H1 (cell line): Measurements from ENCODE around the gene TRMT10B. TPM values are rescaled to one million over a fixed set of nuclear protein-coding genes. Genes with fewer than 3 reads are reported as not detected.

Experiments used
- CTCF ChIA-PET: fragments of 300-600 bp; sonication (Branson Sonifier 250); formaldehyde crosslinking; loops from one replicate; lab custom pipeline; 2021; ENCODE audit not compliant: partially characterized antibody; lab: Charles Lee
- POLR2A ChIA-PET: fragments of 300-600 bp; sonication (Branson Sonifier 250); formaldehyde crosslinking; loops from one replicate; lab custom pipeline; 2021; ENCODE audit warnings: inconsistent platforms; ENCODE audit not compliant: partially characterized antibody; lab: Charles Lee
- DNase-seq, 2 experiments: peaks; one replicate each; pipeline versions ENCODE4 v3.0.0 to v3.0.0-alpha.2; 2010 to 2022; ENCODE audit warnings: low spot score in 2 of 2, low read depth in 1 of 2, mixed read lengths in 1 of 2
- FAIRE-seq: peaks from 2 replicates; lab custom pipeline; 2011; peaks lifted over from hg19 to GRCh38; lab: Jason Lieb, UNC
- H2AFZ ChIP-seq: 2 replicates; pipeline ENCODE4 v1.8.1; 2012; ENCODE audit warnings: low read length, inconsistent platforms
- H2AK5ac ChIP-seq: 2 replicates; pipeline ENCODE4 v1.6.1; 2013; ENCODE audit warnings: low read depth, low read length
- H2BK120ac ChIP-seq: replicated peaks from 2 replicates; pipeline ENCODE3; 2013; ENCODE audit warnings: low read depth, low read length, inconsistent platforms
- H2BK12ac ChIP-seq: 2 replicates; pipeline ENCODE4 v1.6.1; 2013; ENCODE audit warnings: low read depth, low read length
- H2BK15ac ChIP-seq: 2 replicates; pipeline ENCODE4 v1.6.1; 2013; ENCODE audit warnings: low read length
- H2BK20ac ChIP-seq: 2 replicates; pipeline ENCODE4 v1.6.1; 2013; ENCODE audit warnings: low read length
- H2BK5ac ChIP-seq: 2 replicates; pipeline ENCODE4 v1.6.1; 2013; ENCODE audit warnings: low read depth, low read length
- H3K14ac ChIP-seq: 2 replicates; pipeline ENCODE4 v1.6.1; 2013; ENCODE audit warnings: inconsistent platforms; ENCODE audit not compliant: insufficient read length
- H3K18ac ChIP-seq: 2 replicates; pipeline ENCODE4 v1.6.1; 2013; ENCODE audit warnings: low read length; ENCODE audit errors: extremely low read depth
- H3K23ac ChIP-seq: 2 replicates; pipeline ENCODE4 v1.6.1; 2013; ENCODE audit warnings: inconsistent platforms; ENCODE audit not compliant: insufficient read length
- H3K23me2 ChIP-seq: 2 replicates; pipeline ENCODE4 v1.6.1; 2013; ENCODE audit warnings: low read depth, low read length
- H3K27ac ChIP-seq: 2 replicates; pipeline ENCODE4 v1.6.1; 2011; ENCODE audit warnings: low read depth, low read length, inconsistent platforms
- H3K27me3 ChIP-seq, 4 experiments: replicated peaks in 1 of 4; 1 replicate in 1 of 4; 2 replicates in 3 of 4; pipeline versions ENCODE4 v1.6.1 to v1.8.1; 2011 to 2013; ENCODE audit warnings: low read length in 3 of 4, mild to moderate bottlenecking in 3 of 4, inconsistent platforms in 2 of 4, mixed read lengths in 2 of 4, moderate library complexity in 1 of 4; ENCODE audit not compliant: control insufficient read depth in 3 of 4, insufficient read depth in 3 of 4; ENCODE audit errors: extremely low read depth in 1 of 4
- H3K36me3 ChIP-seq, 4 experiments: 2 replicates each; pipeline versions ENCODE4 v1.6.1 to v1.8.1; 2011 to 2013; ENCODE audit warnings: mild to moderate bottlenecking in 4 of 4, low read length in 3 of 4, moderate library complexity in 2 of 4, control low read depth in 1 of 4, inconsistent platforms in 1 of 4; ENCODE audit not compliant: insufficient read depth in 4 of 4, control insufficient read depth in 2 of 4
- H3K4ac ChIP-seq: replicated peaks from 2 replicates; pipeline ENCODE3; 2013; ENCODE audit warnings: low read length, low read depth, mixed read lengths, inconsistent platforms; ENCODE audit not compliant: insufficient read length
- H3K4me1 ChIP-seq, 4 experiments: replicated peaks in 1 of 4; 1 replicate in 1 of 4; 2 replicates in 3 of 4; pipeline versions ENCODE4 v1.6.1 to v1.8.1; 2011 to 2013; ENCODE audit warnings: low read length in 3 of 4, inconsistent platforms in 2 of 4, mixed read lengths in 1 of 4; ENCODE audit not compliant: insufficient read depth in 4 of 4, control insufficient read depth in 3 of 4
- H3K4me2 ChIP-seq, 2 experiments: 2 replicates each; pipeline versions ENCODE4 v1.6.1 to v1.8.1; 2011 to 2013; ENCODE audit warnings: low read depth in 2 of 2, low read length in 2 of 2, control low read depth in 1 of 2, inconsistent platforms in 1 of 2, mild to moderate bottlenecking in 1 of 2; ENCODE audit not compliant: insufficient read depth in 1 of 2
- H3K4me3 ChIP-seq, 4 experiments: fragments of 200-600, 300-600 bp in 1 of 4; sonication (generic), shearing (Covaris generic), sonication (Bioruptor Twin) in 1 of 4; 2 replicates each; pipeline versions ENCODE4 v1.5.1 to v1.8.1; 2011 to 2016; ENCODE audit warnings: low read length in 4 of 4, low read depth in 3 of 4, control low read depth in 2 of 4, inconsistent platforms in 2 of 4, mild to moderate bottlenecking in 2 of 4, mixed read lengths in 1 of 4, moderate library complexity in 1 of 4; ENCODE audit not compliant: insufficient read depth in 2 of 4; ENCODE audit errors: extremely low read depth in 1 of 4
- H3K56ac ChIP-seq: replicated peaks from 2 replicates; pipeline ENCODE3; 2013; ENCODE audit warnings: low read depth, mild to moderate bottlenecking, mixed read lengths, low read length, inconsistent platforms; ENCODE audit not compliant: insufficient read length
- H3K79me1 ChIP-seq: 2 replicates; pipeline ENCODE4 v1.6.1; 2013; ENCODE audit warnings: low read depth, low read length, control low read depth
- H3K79me2 ChIP-seq, 2 experiments: 2 replicates each; pipeline versions ENCODE4 v1.6.1 to v1.8.1; 2012 to 2013; ENCODE audit warnings: low read length in 2 of 2, mild to moderate bottlenecking in 2 of 2, inconsistent platforms in 1 of 2; ENCODE audit not compliant: insufficient read depth in 2 of 2, control insufficient read depth in 1 of 2
- H3K9ac ChIP-seq, 4 experiments: replicated peaks in 1 of 4; 1 replicate in 1 of 4; 2 replicates in 3 of 4; pipeline versions ENCODE4 v1.6.1 to v1.8.1; 2011 to 2013; ENCODE audit warnings: low read depth in 3 of 4, low read length in 3 of 4, control low read depth in 2 of 4, mild to moderate bottlenecking in 2 of 4, moderate library complexity in 2 of 4, inconsistent platforms in 1 of 4; ENCODE audit errors: extremely low read depth in 1 of 4
- H3K9me3 ChIP-seq, 2 experiments: 2 replicates each; pipeline versions ENCODE4 v1.6.1 to v1.8.1; 2012 to 2013; ENCODE audit warnings: mild to moderate bottlenecking in 2 of 2, moderate library complexity in 2 of 2, control low read depth in 1 of 2, inconsistent platforms in 1 of 2, low read depth in 1 of 2, low read length in 1 of 2, mixed read lengths in 1 of 2; ENCODE audit not compliant: insufficient read depth in 2 of 2
- H4K20me1 ChIP-seq, 2 experiments: replicated peaks in 1 of 2; 2 replicates each; pipeline versions ENCODE3 to v1.8.1; 2011 to 2013; ENCODE audit warnings: inconsistent platforms in 2 of 2, low read length in 2 of 2, mild to moderate bottlenecking in 1 of 2; ENCODE audit not compliant: insufficient read depth in 2 of 2, control insufficient read depth in 1 of 2
- H4K5ac ChIP-seq: 2 replicates; pipeline ENCODE4 v1.6.1; 2013; ENCODE audit warnings: low read length, low read depth, mixed read lengths, inconsistent platforms; ENCODE audit not compliant: insufficient read length
- H4K8ac ChIP-seq: 2 replicates; pipeline ENCODE4 v1.8.0; 2013; ENCODE audit warnings: mild to moderate bottlenecking, moderate library complexity, low read length, inconsistent platforms; ENCODE audit not compliant: insufficient read depth; ENCODE audit errors: extremely low read depth
- H4K91ac ChIP-seq: replicated peaks from 2 replicates; pipeline ENCODE3; 2013; ENCODE audit warnings: low read length, mixed read lengths, inconsistent platforms; ENCODE audit not compliant: insufficient read length
- BCL11A ChIP-seq, 2 experiments: IDR thresholded peaks; one replicate each; pipeline ENCODE4 v1.6.1; 2011; ENCODE audit warnings: low read depth in 2 of 2, low read length in 2 of 2, mild to moderate bottlenecking in 2 of 2
- EP300 ChIP-seq, 2 experiments: IDR thresholded peaks; 1 replicate in 1 of 2; 2 replicates in 1 of 2; pipeline ENCODE4 v1.6.1; 2011 to 2012; ENCODE audit warnings: low read depth in 2 of 2, low read length in 2 of 2, mild to moderate bottlenecking in 2 of 2, borderline replicate concordance in 1 of 2, inconsistent platforms in 1 of 2, moderate library complexity in 1 of 2
- RXRA ChIP-seq: IDR thresholded peaks from 2 replicates; pipeline ENCODE4 v1.6.1; 2011; ENCODE audit warnings: low read depth, mild to moderate bottlenecking, low read length, moderate library complexity; ENCODE audit not compliant: insufficient read depth
- WGBS, 2 experiments: shearing (Covaris generic) in 1 of 2; methylation state at CpG; one replicate each; pipeline versions ENCODE4 v1.1.6 to v1.1.7; 2013 to 2015; ENCODE audit warnings: low lambda C conversion rate in 2 of 2, mixed read lengths in 2 of 2, inconsistent platforms in 1 of 2, low coverage in 1 of 2, missing lambda C conversion rate in 1 of 2; ENCODE audit not compliant: insufficient replicate concordance in 2 of 2, insufficient coverage in 1 of 2, insufficient read length in 1 of 2; ENCODE audit errors: extremely low coverage in 1 of 2, missing lambda C conversion rate in 1 of 2; 5-methylcytosine and 5-hydroxymethylcytosine counted together
- polyA plus RNA-seq, 7 experiments: library from polyadenylated mRNA; depleted of rRNA in 3 of 7; stranded (reverse) in 5 of 7; unstranded in 2 of 7; fragments of >200 nt in 5 of 7; fragments of 200-250 nt in 2 of 7; gene quantifications; 1 replicate in 5 of 7; 2 replicates in 1 of 7; 4 replicates in 1 of 7; pipeline versions ENCODE4 v1.2.1 to v1.2.3, GENCODE V29; 2011 to 2013; ENCODE audit warnings: missing spikeins in 2 of 7, mixed read lengths in 2 of 7
- total RNA-seq: library from RNA; stranded (reverse); fragmentation: NEBNext Ultra II Directional; extraction: Animal tissue kit (Norgen Biotek cat#: 25700); gene quantifications from 2 replicates; pipeline ENCODE4 v1.2.1, GENCODE V29; 2021

Gene TRMT10B
- total and polyA plus RNA-seq, 2 of the 8 experiments (the other 6 are each of a cell fraction or from before 2014, with no cell fraction given) = 2.4 to 4.5 TPM

GRCh38 chr9:37769306-37769705 lies 15.7 kb downstream of the TRMT10B start:
- WGBS, 2 experiments = 86% methylated on average over 5 of the region's 5 CpGs; no CpG with 5 or more reads in 1 of the 2 experiments
- no peak overlapping the region for H3K27ac ChIP-seq
- H4K91ac ChIP-seq = no peak overlapping the region
- POLR2A ChIA-PET = interaction anchor here (0.6 to 2.6 kb wide), 7 partner anchors 9 to 78 kb away, joined by 3 to 15 read pairs (median 4); partner anchors contain the start of genes DCAF10 and EXOSC3
- no peaks in the 10 kb centered on the region for H3K27me3 ChIP-seq
- H2BK20ac ChIP-seq = no peak overlapping the region
- no peak overlapping the region for H2AFZ ChIP-seq
- H2BK120ac ChIP-seq = no peak overlapping the region
- H3K79me1 ChIP-seq = no peaks in the 10 kb centered on the region
- no peak for DNase-seq
- H2BK5ac ChIP-seq = no peak overlapping the region
- H2BK12ac ChIP-seq = no peak overlapping the region
- TF ChIP-seq BCL11A (IDR thresholded peaks at IDR 0.05; ENCODE audit: low read depth in 2 of 2, low read length in 2 of 2) (no peak), EP300 (IDR thresholded peaks at IDR 0.05; ENCODE audit: borderline replicate concordance in 1 of 2, low read depth in 2 of 2, low read length in 2 of 2) (no peak), RXRA (no peak)
- TF ChIP-seq, all 59 proteins: peak for 0
- Histone ChIP-seq H3K14ac (no peak overlapping the region), H3K36me3 (peaks cover 0 to 6% (median 3%) of the 10 kb centered on the region in 4 experiments; a peak in 3 of 8 replicates), H4K5ac (no peak overlapping the region), H3K18ac (no peak overlapping the region), H3K4me3 (no peak overlapping the region), H3K4me2 (no peak overlapping the region), H3K23me2 (no peaks in the 10 kb centered on the region), H2BK15ac (no peak overlapping the region), H3K4me1 (no peaks in the 10 kb centered on the region), H3K9ac (no peak overlapping the region), H3K23ac (no peak overlapping the region), H3K56ac (no peak overlapping the region), H4K8ac (no peak overlapping the region), H3K79me2 (no peaks in the 10 kb centered on the region), H4K20me1 (no peaks in the 10 kb centered on the region), H3K4ac (no peak overlapping the region), H3K9me3 (no peaks in the 10 kb centered on the region), H2AK5ac (no peak overlapping the region)
- CTCF ChIA-PET = interaction anchor here (0.6 to 1.3 kb wide), 3 partner anchors 9 to 330 kb away, joined by 3 to 5 read pairs (median 3); no protein-coding TSS in a partner anchor
- FAIRE-seq = no peak
